ENCODE measurements around the gene MRS2. TPM values are rescaled to one million over a fixed set of nuclear protein-coding genes. Genes with fewer than 3 reads are reported as not detected.

The MRS2 gene
- 20.1 to 22.3 TPM (median 20.6 TPM) in 5 replicates for total RNA-seq (2022; extraction: Qiagen RNA extraction)

GRCh38 chr6:24402697-24403500, at the start of gene MRS2:
MRS2 (plus strand) TSS chr6:24402936; CDS start chr6:24403047, 111 bp downstream.

GRCh38 chr6:24357336-24358218, 45.2 kb upstream of the MRS2 start, which contains the start of gene DCDC2:
DCDC2 (minus strand) TSS chr6:24358059; CDS start chr6:24357750, 309 bp downstream.

Other genes starting within 250 kb of the MRS2 start
- 2.8 to 3.5 TPM (median 3.2 TPM) in 5 replicates for gene DCDC2, start 44.9 kb upstream of the MRS2 start, total RNA-seq (2022; extraction: Qiagen RNA extraction)
- 0.66 to 1.3 TPM (median 1.1 TPM) in 5 replicates for gene GPLD1, start 86.6 kb downstream of the MRS2 start, total RNA-seq (2022; extraction: Qiagen RNA extraction)
- gene ALDH5A1, start 92.0 kb downstream of the MRS2 start, total RNA-seq (2022; extraction: Qiagen RNA extraction), result 6.4 to 8.2 TPM (median 7.4 TPM) in 5 replicates
- 2.5 to 3.0 TPM (median 2.7 TPM) in 5 replicates for gene KIAA0319, start 243.3 kb downstream of the MRS2 start, total RNA-seq (2022; extraction: Qiagen RNA extraction)